NCI-H460 (cell line): ENCODE measurements around the gene DLG2. TPM values are rescaled to one million over a fixed set of nuclear protein-coding genes. Genes with fewer than 3 reads are reported as not detected.
"Not testable (repeated sequence)": the region's sequence is repeated elsewhere in the genome, so short reads cannot be mapped to it uniquely, and the experiment has no call there.

ENCODE experiments used
- DNase-seq: peaks from one replicate; pipeline ENCODE4 v3.0.0-alpha.2; 2016; ENCODE audit warnings: low read depth; ENCODE audit errors: extremely low read depth
- total RNA-seq: library from RNA; depleted of rRNA; stranded (reverse); fragments of >200 nt; shearing (Covaris generic); gene quantifications from 2 replicates; pipeline ENCODE4 v1.2.3, GENCODE V29; 2014

The DLG2 gene
- total RNA-seq, 1 experiment from 2014 or later, result 115 TPM

- peak; percentile 54 for DNase-seq
Measured at GRCh38 chr11:84812471-84812969, 814.6 kb downstream of the DLG2 start.

DNA sequence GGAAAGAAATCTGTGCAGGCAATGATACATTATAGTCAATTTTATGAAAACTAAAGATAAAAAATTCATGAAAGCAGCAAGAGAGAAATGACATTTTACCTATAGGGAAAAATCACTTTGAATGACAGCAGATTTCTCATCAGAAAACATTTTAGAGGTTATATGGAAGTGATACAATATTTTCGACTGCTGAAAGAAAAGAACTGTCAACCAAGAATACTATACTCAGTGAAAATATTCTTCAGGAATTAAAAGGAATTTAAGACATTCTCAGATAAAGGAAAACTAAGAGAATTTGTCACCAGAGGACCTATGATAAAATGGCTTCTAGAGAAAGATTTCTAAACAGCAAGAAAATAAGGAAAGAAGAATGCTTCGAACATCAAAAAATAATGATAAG is 820.8 kb downstream of the DLG2 start:
- no peak for DNase-seq

GRCh38 chr11:84804041-84804440 is 823.1 kb downstream of the DLG2 start:
- DNase-seq, result no peak

- peak; percentile 23 for DNase-seq
Measured at GRCh38 chr11:84800755-84801346, 826.3 kb downstream of the DLG2 start.

GRCh38 chr11:84799112-84799511 is 828.0 kb downstream of the DLG2 start:
- DNase-seq, result no peak

DNA sequence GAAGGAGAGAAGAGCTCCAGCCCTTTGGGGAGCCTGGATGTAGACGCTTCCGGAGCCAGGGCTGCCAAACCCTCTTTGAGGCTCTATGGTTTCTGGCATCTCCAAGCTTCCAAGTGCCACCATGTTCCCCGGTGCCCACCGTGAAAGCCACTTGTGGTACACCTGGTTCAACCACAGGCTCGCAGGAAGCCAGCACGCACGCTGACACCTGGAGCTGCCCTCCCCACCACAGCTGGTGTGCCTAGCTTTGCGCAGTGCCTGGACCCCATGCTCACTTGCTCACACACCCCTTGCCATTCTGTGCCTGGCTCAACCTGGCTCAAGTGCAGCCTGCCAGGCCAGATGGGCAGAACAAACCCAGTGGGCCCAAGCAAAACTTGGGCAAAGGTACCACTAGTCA is 831.4 kb downstream of the DLG2 start:
- no peak for DNase-seq

- DNase-seq, result no peak
Measured at GRCh38 chr11:84794663-84795443, 832.3 kb downstream of the DLG2 start.

DNA sequence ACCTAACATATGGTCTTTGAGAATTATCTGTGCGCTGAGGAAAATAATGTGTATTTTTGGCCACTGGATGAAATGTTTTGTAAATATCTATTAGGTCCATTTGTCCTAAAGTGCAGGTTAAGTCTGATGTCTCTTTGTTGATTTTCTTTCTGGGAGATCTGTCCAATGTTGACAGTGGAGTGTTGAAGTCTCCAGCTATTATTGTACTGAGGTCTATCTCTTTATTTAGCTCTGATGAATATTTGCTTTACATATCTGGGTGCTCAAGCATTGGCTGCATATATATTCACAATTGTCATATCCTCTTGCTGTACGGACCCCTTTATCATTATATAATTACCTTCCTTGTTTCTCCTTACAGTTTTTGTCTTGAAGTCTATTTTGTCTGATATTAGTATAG is 833.8 kb downstream of the DLG2 start:
- no peak for DNase-seq

DNA sequence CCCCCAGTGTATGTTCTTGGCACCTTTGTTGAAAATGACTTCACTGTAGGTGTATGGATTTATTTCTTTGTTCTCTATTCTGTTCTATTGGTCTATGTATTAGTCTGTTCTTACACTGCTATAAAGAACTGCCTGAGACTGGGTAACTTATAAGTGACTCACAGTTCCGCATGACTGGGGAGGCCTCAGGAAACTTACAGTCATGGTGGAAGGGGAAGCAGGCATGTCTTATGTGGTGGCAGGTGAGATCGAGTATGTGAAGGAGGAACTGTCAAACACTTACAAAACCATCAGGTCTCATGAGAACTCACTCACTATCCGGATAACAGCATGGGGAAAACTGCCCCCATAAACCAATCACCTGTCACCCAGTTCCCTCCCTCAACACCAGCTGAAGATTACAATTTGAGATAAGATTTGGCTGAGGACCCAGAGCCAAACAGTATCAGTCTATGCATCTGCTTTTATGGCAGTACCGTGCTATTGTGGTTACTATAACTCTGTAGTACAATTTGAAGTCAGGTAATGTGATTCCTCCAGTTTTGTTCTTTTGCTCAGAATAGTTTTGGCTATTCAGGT is 836.2 kb downstream of the DLG2 start:
- no peak for DNase-seq

DNA sequence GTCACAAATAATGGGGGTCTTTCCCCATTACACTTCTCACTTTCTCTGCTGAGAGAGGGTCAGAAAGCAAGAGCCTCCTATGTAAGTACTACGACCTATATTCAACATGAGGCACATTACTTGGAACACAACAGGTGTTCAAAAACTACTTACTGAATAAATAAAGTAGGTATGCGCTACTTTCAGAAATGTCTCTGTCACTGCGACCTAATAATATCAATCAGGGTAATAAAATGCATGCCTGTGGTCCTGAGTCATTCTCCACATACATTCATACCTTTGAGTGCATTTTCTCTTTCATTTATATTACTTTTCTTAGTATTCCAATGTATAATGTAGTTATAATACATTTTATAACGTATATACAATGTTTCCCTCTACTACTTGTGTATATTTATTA is 838.9 kb downstream of the DLG2 start:
- no peak for DNase-seq

GRCh38 chr11:84784158-84784557 is 843.0 kb downstream of the DLG2 start:
- DNase-seq, result not testable (repeated sequence)

DNA sequence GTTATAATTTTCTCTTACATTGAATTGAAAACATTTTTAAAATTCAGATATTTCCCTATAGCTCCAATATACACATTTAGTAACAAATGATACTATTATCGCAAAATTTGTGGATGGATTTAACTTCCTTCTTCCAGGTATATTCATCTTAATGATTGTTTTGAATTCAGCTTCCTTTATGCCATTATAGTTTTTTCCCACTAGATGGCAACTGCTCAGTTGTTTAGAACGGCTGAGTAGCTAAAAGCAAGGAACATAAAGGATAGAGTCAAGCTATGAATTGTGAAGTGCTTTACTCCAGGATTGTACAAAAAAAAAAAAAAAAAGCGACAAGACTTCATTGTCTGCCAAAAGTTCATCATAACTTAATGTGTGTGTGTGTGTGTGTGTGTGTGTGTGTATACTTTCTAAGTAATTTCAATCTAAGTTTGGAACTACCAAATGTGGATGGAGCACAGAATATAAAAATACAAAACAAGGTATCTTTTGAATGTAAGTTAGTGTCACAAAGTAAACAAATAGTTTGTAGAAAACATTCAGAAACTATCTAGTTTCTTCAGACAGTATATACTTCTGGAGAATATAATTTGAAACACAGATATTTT is 846.4 kb downstream of the DLG2 start:
- DNase-seq, result peak; percentile 17

DNA sequence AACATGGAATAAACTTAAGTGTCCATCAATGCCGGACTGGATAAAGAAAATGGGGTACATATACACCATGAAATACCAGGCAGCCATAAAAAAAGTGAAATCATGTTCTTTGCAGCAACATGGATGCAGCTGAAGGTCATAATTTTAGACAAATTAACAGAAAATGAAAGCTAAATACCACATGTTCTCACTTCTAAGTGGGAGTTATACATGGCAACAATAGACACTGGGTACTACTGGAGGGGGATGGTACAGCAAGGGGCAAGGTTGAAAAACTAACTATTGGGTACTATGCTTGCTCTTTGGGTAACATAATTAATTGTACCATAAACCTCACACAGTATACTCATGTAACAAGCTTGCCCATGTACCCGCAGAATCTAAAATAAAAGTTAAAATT is 851.6 kb downstream of the DLG2 start:
- no peak for DNase-seq

DNA sequence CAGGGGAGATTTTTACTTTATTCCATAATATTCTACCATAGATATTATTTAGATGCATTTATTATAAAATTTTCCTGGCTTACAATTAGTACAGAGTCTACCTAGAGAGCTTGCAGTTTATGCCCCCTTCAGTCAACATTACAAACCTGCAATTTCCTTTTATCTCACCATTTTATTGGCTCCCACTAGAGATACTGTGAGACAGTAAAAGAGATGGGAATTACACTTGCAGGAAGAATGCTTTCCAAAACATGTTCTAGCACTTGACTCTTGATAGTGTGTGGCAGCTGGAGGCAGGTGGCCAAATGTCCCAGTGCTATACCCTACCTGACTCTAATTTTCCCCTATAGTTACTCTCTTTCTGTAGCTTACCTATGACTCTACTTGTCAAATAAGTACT is 863.2 kb downstream of the DLG2 start:
- DNase-seq, result no peak

DNA sequence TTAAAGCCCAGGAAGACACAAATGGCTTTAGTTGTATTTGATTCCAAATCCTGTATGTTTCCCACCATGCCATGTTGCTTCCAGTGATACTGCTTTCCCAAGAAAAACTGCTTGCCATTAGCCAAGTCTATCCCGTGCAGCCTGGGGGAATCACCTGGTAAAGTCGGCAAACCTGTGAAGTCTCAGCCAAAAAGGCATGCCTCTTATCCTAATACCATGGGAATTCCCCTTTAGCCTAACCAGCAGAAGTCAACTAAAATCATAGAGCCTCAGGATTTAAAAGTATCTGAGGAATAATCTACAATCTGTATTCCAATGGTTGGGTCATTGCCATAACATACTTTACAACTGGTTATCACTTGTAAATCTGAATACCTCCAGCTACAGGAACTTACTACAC is 869.4 kb downstream of the DLG2 start:
- no peak for DNase-seq

DNA sequence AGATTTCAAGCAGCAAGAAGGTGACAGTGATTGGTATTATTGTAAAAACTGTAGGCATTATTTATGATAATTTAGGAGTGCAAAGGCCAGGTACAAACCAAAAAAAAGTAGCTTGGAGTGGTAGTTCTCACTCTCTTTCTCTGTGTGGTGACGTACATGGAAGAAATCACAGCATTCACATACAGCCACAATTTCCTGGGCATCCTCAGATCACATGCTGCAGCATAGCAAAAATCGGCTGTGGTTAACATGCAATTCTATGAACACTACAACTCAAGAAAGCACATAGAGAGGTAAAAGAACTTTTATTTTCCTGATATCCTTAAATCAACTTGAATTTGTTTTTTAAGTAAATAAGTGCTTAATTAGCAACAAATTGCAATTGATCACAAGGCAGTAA is 875.8 kb downstream of the DLG2 start:
- DNase-seq, result no peak

DNA sequence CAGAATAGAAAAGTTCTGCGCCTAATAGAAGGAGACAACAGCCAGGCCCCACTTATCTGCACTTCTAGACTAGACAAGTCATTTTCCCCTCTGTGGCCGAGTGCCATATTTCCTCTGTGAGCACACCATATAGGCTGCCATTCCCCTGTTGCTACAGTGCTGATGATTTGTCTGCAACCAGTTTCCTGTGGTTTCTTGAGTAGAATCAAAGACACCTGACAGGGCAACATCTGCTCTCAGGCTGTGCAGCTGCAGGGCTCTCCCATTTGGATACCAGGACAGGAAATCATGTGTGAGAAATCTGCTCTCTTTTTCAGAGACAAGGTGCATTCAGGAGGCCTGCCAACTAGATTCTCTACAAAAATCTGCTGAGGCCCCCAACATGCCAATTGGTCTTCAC is 879.3 kb downstream of the DLG2 start:
- no peak for DNase-seq

DNA sequence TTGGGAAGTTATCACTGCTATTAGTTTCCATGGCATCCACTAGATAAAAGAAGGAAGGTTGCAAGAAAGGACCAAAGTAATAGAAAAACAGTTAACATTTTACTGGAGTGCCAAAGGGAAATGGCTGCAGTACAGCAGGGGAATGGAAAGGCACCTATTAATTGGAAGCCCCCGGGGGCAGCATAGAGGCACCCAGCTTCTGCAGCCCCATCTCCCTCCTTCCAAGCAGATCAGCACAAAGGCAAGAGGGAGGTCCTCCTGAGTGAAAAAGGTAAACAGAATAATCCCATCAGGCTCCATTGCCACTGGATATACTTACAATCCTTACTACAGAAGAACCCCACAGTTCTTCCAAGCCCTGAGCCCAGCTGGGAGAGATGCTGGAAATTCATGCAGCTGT is 887.1 kb downstream of the DLG2 start:
- DNase-seq, result no peak

DNA sequence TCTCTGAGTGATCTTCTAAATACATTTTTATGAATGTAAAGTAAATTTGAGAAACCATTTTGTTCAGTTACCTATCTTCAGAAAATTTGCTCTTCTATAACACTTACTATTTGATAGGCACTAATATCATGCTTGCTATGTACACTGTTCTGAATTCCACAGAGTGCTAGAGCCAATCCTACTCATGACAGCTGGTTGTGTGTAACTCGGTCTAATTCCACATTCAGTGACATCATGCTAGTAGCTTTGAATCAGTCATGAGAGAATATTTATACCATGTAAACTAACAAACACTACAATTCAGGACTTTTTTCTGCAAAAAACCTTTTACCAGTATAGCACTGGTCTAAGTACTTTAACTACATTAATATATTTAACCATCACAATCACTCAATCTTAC is 902.9 kb downstream of the DLG2 start:
- no peak for DNase-seq

DNA sequence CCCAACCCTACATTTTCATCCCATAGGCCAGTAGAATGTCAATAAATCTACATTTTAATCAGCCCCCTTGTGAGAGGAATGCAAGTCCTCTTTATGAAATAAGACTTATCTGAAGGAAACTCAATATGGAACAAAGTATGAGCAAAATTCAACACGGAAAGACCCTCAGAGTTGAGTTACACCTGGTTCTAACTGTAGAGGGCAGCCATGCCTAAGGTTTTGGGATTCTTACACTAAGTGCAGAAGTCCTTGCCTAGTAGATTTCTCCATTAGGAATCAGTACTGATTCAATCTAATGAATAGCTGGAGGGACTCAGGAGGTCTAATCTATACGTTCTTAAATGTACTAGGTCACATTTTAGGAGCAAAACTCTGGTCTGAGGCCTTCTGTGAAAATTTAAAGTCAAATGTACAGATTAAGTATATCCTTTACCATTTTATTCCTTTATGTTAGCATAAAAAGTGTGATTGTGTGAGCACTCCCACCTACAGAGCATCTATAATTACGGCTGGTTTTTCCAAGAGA is 904.5 kb downstream of the DLG2 start:
- no peak for DNase-seq

DNA sequence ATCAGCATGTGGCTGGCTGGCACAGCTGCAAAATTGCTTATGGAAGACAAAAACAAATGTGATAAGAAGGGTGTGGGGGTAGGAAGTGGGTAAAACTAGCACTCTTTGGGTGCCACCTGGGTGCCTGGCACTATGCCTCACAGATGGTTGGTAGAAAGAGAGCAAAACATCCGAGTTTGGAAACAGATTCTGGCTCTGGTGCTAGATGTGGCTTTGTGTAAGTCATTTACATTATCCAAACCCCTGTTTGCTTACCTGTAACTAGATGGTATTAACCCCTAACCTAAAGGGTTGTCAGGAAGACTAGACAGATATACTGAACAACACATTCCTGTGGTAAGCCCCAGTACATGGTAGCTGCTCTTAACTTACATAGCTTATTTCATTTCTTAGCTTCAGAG is 905.6 kb downstream of the DLG2 start:
- no peak for DNase-seq
